M059J (cell line): ENCODE data around the gene SHC4. TPM values are rescaled to one million over a fixed set of nuclear protein-coding genes. Genes with fewer than 3 reads are reported as not detected.
A peak's percentile ranks its signal among the peaks of the same experiment; 100 is the strongest.
"Not testable (repeated sequence)": the region's sequence is repeated elsewhere in the genome, so short reads cannot be mapped to it uniquely, and the experiment has no call there.

Experiments used
- DNase-seq: peaks from one replicate; pipeline ENCODE4 v3.0.0-alpha.2; 2012; ENCODE audit warnings: low read depth
- total RNA-seq: library from RNA; depleted of rRNA; stranded (reverse); fragments of >200 nt; shearing (Covaris generic); gene quantifications from 2 replicates; pipeline ENCODE4 v1.2.3, GENCODE V29; 2014

The SHC4 gene
- total RNA-seq, 1 experiment from 2014 or later: 1.0 TPM

- DNase-seq: no peak
These were observed 39.0 kb downstream of the SHC4 start for GRCh38 chr15:48924528-48925393.

GRCh38 chr15:48922046-48922445, 41.7 kb downstream of the SHC4 start:
- no peak for DNase-seq

GRCh38 chr15:48916721-48917120, 47.0 kb downstream of the SHC4 start:
- DNase-seq: no peak

GRCh38 chr15:48915861-48916260, 47.9 kb downstream of the SHC4 start:
- DNase-seq: no peak

- DNase-seq: no peak
These were observed 49.0 kb downstream of the SHC4 start for GRCh38 chr15:48914717-48915116.

GRCh38 chr15:48913141-48913540, 50.6 kb downstream of the SHC4 start:
- peak; percentile 53 for DNase-seq

- DNase-seq: not testable (repeated sequence)
These were observed 53.2 kb downstream of the SHC4 start for GRCh38 chr15:48910554-48910953.

- not testable (repeated sequence) for DNase-seq
These were observed 54.4 kb downstream of the SHC4 start for GRCh38 chr15:48909313-48909712.

GRCh38 chr15:48905847-48906246, 57.9 kb downstream of the SHC4 start:
- DNase-seq: no peak

- DNase-seq: no peak
These were observed 58.5 kb downstream of the SHC4 start for GRCh38 chr15:48905216-48905615.

GRCh38 chr15:48904758-48905157, 59.0 kb downstream of the SHC4 start:
- DNase-seq: no peak

GRCh38 chr15:48899793-48900192, 63.9 kb downstream of the SHC4 start:
- DNase-seq: no peak

- no peak for DNase-seq
These were observed 65.3 kb downstream of the SHC4 start for GRCh38 chr15:48898446-48898845.

- DNase-seq: no peak
These were observed 65.7 kb downstream of the SHC4 start for GRCh38 chr15:48898032-48898431.

- DNase-seq: peak; percentile 65
These were observed 66.6 kb downstream of the SHC4 start for GRCh38 chr15:48896869-48897814.

GRCh38 chr15:48893311-48893710, 70.4 kb downstream of the SHC4 start:
- no peak for DNase-seq

GRCh38 chr15:48891232-48891765, 72.4 kb downstream of the SHC4 start:
- no peak for DNase-seq

GRCh38 chr15:48890375-48890972, 73.2 kb downstream of the SHC4 start:
- DNase-seq: no peak

- no peak for DNase-seq
These were observed 73.8 kb downstream of the SHC4 start for GRCh38 chr15:48889925-48890324.

- no peak for DNase-seq
These were observed 74.9 kb downstream of the SHC4 start for GRCh38 chr15:48888836-48889235.

GRCh38 chr15:48888191-48888590, 75.5 kb downstream of the SHC4 start:
- no peak for DNase-seq

- no peak for DNase-seq
These were observed 76.6 kb downstream of the SHC4 start for GRCh38 chr15:48887144-48887543.
